Uterus (tissue), 2 donors: Measurements from ENCODE around the gene ABRACL.

Source experiments
- CTCF ChIP-seq, 4 experiments: fragments of 200-600 bp in 2 of 4; fragments of 450-650 bp in 2 of 4; sonication (generic) in 2 of 4; IDR thresholded peaks; one replicate each; pipeline ENCODE4 v1.5.1; 2016 to 2019; ENCODE audit warnings: antibody characterized with exemption in 4 of 4, mild to moderate bottlenecking in 2 of 4, moderate library complexity in 1 of 4
- POLR2A ChIP-seq, 2 donors: fragments of 450-650 bp; IDR thresholded peaks; one replicate each; pipeline ENCODE4 v1.6.1; 2016; ENCODE audit warnings: antibody characterized with exemption in 2 of 2, mild to moderate bottlenecking in 1 of 2, moderate library complexity in 1 of 2

DNA sequence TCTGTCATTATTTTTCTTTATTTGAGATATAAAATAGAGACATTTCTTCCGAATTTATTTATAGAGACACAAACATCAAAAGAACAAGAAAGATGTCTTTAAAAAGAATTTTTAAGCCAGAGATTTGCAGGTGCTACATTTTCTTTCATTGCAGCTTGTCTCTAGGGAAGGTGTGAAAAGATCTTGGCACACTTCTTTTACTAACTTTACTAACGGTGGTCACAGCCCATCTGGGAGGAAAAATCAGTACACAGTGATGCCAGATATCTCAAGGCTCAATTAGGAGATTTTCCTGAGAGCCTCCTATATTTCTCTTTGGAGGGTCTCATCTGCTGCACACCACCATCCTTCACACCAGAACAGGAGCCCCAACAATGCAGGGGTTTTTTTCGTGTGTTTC lies 29.5 kb downstream of the ABRACL start:
- TF ChIP-seq CTCF (IDR thresholded peaks at IDR 0.05) = no peak
- no peak for TF ChIP-seq POLR2A (IDR thresholded peaks at IDR 0.05)
